HepG2 (cell line): ENCODE measurements around the gene SLC25A19. TPM values are rescaled to one million over a fixed set of nuclear protein-coding genes. Genes with fewer than 3 reads are reported as not detected.

Experiments used
- ATM ChIP-seq: fragments of 450-650 bp; IDR thresholded peaks from 2 replicates; pipeline ENCODE4 v1.7.1; 2017; ENCODE audit warnings: mild to moderate bottlenecking, borderline replicate concordance
- BORCS8-MEF2B ChIP-seq: sonication (generic); formaldehyde crosslinking; IDR thresholded peaks from 2 replicates; pipeline ENCODE4 v1.8.0; 2022; ENCODE audit warnings: mild to moderate bottlenecking, missing genetic modification reagents
- FOXA1 ChIP-seq, 2 experiments: fragments of 450-650 bp in 1 of 2; sonication (generic) in 1 of 2; formaldehyde crosslinking in 1 of 2; IDR thresholded peaks; 2 replicates each; pipeline versions ENCODE4 v1.4.0 to v1.6.1; 2016 to 2020; ENCODE audit warnings: missing genetic modification reagents in 1 of 2
- HNRNPLL ChIP-seq: fragments of 200-400 bp; formaldehyde crosslinking; IDR thresholded peaks from 2 replicates; pipeline ENCODE4 v1.6.1; 2017; ENCODE audit warnings: mild to moderate bottlenecking, low read depth, low read length; ENCODE audit not compliant: poor library complexity, severe bottlenecking
- JUN ChIP-seq: sonication (generic); formaldehyde crosslinking; IDR thresholded peaks from 2 replicates; pipeline ENCODE4 v1.4.0; 2020; ENCODE audit warnings: mild to moderate bottlenecking, missing genetic modification reagents
- MAF1 ChIP-seq: sonication (generic); formaldehyde crosslinking; IDR thresholded peaks from 2 replicates; pipeline ENCODE4 v1.5.0; 2020; ENCODE audit warnings: missing genetic modification reagents, borderline replicate concordance
- MATR3 ChIP-seq: sonication (generic); formaldehyde crosslinking; IDR thresholded peaks from 2 replicates; pipeline ENCODE4 v1.4.0; 2020; ENCODE audit warnings: missing genetic modification reagents
- MAZ ChIP-seq, 2 experiments: sonication (generic) in 1 of 2; formaldehyde crosslinking in 1 of 2; IDR thresholded peaks; 2 replicates each; pipeline versions ENCODE4 v1.5.0 to v1.6.1; 2012 to 2020; ENCODE audit warnings: low read depth in 2 of 2, mild to moderate bottlenecking in 2 of 2, borderline replicate concordance in 1 of 2, improper control_type of control experiment in 1 of 2, low read length in 1 of 2, missing genetic modification reagents in 1 of 2, moderate library complexity in 1 of 2
- NFYC ChIP-seq: IDR thresholded peaks from 2 replicates; pipeline ENCODE4 v1.6.1; 2016; ENCODE audit warnings: missing genetic modification reagents, missing compliant biosample characterization
- ONECUT2 ChIP-seq: sonication (generic); formaldehyde crosslinking; IDR thresholded peaks from 2 replicates; pipeline ENCODE4 v1.4.0; 2020; ENCODE audit warnings: missing genetic modification reagents
- REPIN1 ChIP-seq: sonication (generic); formaldehyde crosslinking; IDR thresholded peaks from 2 replicates; pipeline ENCODE4 v1.8.0; 2022; ENCODE audit warnings: missing genetic modification reagents, low read depth, mild to moderate bottlenecking, borderline replicate concordance
- SIX1 ChIP-seq: sonication (generic); formaldehyde crosslinking; IDR thresholded peaks from 2 replicates; pipeline ENCODE4 v1.4.0; 2020; ENCODE audit warnings: missing genetic modification reagents, borderline replicate concordance
- SNRNP70 ChIP-seq: fragments of 200-400 bp; formaldehyde crosslinking; IDR thresholded peaks from 2 replicates; pipeline ENCODE4 v1.6.1; 2017; ENCODE audit warnings: mild to moderate bottlenecking, low read depth, low read length, moderate library complexity
- TAF1 ChIP-seq: sonication (generic); formaldehyde crosslinking; IDR thresholded peaks from 2 replicates; pipeline ENCODE4 v1.4.0; 2020; ENCODE audit warnings: missing genetic modification reagents
- YY1 ChIP-seq: IDR thresholded peaks from 2 replicates; pipeline ENCODE4 v1.6.1; 2011; ENCODE audit warnings: low read length, low read depth, moderate library complexity, mild to moderate bottlenecking; ENCODE audit not compliant: insufficient read depth, insufficient replicate concordance
- ZBTB20 ChIP-seq: sonication (generic); formaldehyde crosslinking; IDR thresholded peaks from 2 replicates; pipeline ENCODE4 v1.8.1; 2023; ENCODE audit warnings: missing genetic modification reagents, low read depth, mild to moderate bottlenecking, borderline replicate concordance
- ZBTB42 ChIP-seq: sonication (generic); formaldehyde crosslinking; IDR thresholded peaks from 2 replicates; pipeline ENCODE4 v1.5.0; 2020; ENCODE audit warnings: mild to moderate bottlenecking, missing genetic modification reagents
- ZFYVE20 ChIP-seq: sonication (generic); formaldehyde crosslinking; IDR thresholded peaks from 2 replicates; pipeline ENCODE4 v1.8.0; 2023; ENCODE audit warnings: low read depth, mild to moderate bottlenecking, moderate library complexity, missing genetic modification reagents, borderline replicate concordance
- ZNF296 ChIP-seq: sonication (generic); formaldehyde crosslinking; conservative IDR thresholded peaks from 2 replicates; pipeline ENCODE4 v1.5.0; 2020; ENCODE audit warnings: mild to moderate bottlenecking, missing genetic modification reagents
- ZNF34 ChIP-seq: sonication (generic); formaldehyde crosslinking; IDR thresholded peaks from 2 replicates; pipeline ENCODE4 v1.4.0; 2020; ENCODE audit warnings: mild to moderate bottlenecking, missing genetic modification reagents, borderline replicate concordance
- ZNF678 ChIP-seq: sonication (generic); formaldehyde crosslinking; IDR thresholded peaks from 2 replicates; pipeline ENCODE4 v1.4.0; 2020; ENCODE audit warnings: mild to moderate bottlenecking, missing genetic modification reagents
- ZSCAN30 ChIP-seq: sonication (generic); formaldehyde crosslinking; IDR thresholded peaks from 2 replicates; pipeline ENCODE4 v1.5.0; 2020; ENCODE audit warnings: mild to moderate bottlenecking, missing genetic modification reagents
- ZSCAN31 ChIP-seq: sonication (generic); formaldehyde crosslinking; IDR thresholded peaks from 2 replicates; pipeline ENCODE4 v1.5.0; 2020; ENCODE audit warnings: low read depth, mild to moderate bottlenecking, missing genetic modification reagents
- polyA plus RNA-seq, 8 experiments: library from polyadenylated mRNA; depleted of rRNA in 3 of 8; stranded (reverse) in 7 of 8; unstranded in 1 of 8; fragments of >200 nt; fragmentation: Illumina TruSeq in 4 of 8; extraction: Trizol in 4 of 8; gene quantifications; 2 replicates each; pipeline versions ENCODE4 v1.2.1 to v1.2.3, GENCODE V29; 2011 to 2016; ENCODE audit warnings: low read depth in 4 of 8, missing spikeins in 1 of 8, mixed read lengths in 1 of 8; ENCODE audit not compliant: insufficient read depth in 1 of 8
- total RNA-seq, 5 experiments: library from RNA; depleted of rRNA; stranded (reverse); fragments of >200 nt; fragmentation: Illumina TruSeq; extraction: Trizol; gene quantifications; 2 replicates each; pipeline ENCODE4 v1.2.3, GENCODE V29; 2016; ENCODE audit warnings: low read depth in 1 of 5
- TF ChIP-seq, protein P1 (sequence below): sonication (generic); formaldehyde crosslinking; IDR thresholded peaks from 2 replicates; pipeline ENCODE4 v1.5.0; 2020; ENCODE audit warnings: mild to moderate bottlenecking, missing genetic modification reagents, moderate library complexity
- TF ChIP-seq, protein P2 (sequence below): IDR thresholded peaks from 2 replicates; pipeline ENCODE4 v1.6.1; 2016; ENCODE audit warnings: mild to moderate bottlenecking
- TF ChIP-seq, protein P3 (sequence below): sonication (generic); formaldehyde crosslinking; IDR thresholded peaks from 2 replicates; pipeline ENCODE4 v1.4.0; 2020; ENCODE audit warnings: low read depth, mild to moderate bottlenecking, missing genetic modification reagents

The SLC25A19 gene
- total and polyA plus RNA-seq, 2 of the 13 experiments (the other 11 are each of a cell fraction or from before 2014, with no cell fraction given), result 24.4 to 41.4 TPM

DNA sequence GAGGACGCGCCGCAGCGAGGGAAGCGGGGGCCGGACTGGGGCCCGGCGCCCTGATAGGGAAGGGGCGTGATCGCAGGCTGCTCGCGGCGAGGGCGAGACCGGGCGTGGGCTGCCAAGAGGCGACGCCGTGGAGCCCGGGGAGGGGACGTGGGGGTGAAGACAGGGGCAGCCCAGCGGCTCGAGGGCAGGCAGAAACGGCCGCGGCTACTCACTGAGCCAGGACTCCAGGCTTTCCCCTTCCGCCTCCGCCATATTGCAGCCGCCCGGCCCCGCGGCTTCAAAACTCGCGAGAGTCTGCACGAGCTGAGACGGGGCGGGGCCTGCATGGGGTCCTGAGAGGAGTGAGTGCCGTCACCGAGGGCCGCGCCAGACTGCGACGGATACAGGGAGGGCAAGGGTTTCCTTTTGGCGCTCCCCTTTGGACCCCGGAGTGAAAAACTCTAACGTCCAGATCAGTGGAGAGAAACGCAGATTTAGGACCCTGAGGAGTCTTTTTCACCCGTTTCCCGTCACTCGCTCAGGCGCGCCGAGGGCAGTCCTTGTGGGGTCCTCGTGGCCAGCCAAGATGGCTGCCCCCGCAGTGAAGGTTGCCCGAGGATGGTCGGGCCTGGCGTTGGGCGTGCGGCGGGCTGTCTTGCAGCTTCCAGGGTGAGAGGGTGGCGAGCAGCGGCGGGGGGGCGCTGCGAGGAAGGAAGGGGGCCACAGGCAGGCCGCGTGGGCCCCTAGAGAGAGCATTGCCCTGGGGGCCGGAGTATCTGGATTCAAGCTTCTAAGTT, 27.7 kb downstream of the SLC25A19 start, which contains the start of the genes GGA3 and MRPS7 (continued):
- TF ChIP-seq, protein P1, sequence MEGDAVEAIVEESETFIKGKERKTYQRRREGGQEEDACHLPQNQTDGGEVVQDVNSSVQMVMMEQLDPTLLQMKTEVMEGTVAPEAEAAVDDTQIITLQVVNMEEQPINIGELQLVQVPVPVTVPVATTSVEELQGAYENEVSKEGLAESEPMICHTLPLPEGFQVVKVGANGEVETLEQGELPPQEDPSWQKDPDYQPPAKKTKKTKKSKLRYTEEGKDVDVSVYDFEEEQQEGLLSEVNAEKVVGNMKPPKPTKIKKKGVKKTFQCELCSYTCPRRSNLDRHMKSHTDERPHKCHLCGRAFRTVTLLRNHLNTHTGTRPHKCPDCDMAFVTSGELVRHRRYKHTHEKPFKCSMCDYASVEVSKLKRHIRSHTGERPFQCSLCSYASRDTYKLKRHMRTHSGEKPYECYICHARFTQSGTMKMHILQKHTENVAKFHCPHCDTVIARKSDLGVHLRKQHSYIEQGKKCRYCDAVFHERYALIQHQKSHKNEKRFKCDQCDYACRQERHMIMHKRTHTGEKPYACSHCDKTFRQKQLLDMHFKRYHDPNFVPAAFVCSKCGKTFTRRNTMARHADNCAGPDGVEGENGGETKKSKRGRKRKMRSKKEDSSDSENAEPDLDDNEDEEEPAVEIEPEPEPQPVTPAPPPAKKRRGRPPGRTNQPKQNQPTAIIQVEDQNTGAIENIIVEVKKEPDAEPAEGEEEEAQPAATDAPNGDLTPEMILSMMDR (CRISPR knock-in tag), result 0 out of 2 replicates have a peak, but pooled peaks have one; percentile 2
- TF ChIP-seq HNRNPLL, result peak; percentile 94
- TF ChIP-seq NFYC (CRISPR knock-in tag), result no peak; the same call in 1 of the 2 replicates
- TF ChIP-seq YY1, result peak; percentile 94
- TF ChIP-seq ZFYVE20, result peak; percentile 75; the same call in 1 of the 2 replicates
- no peak for TF ChIP-seq FOXA1 (IDR thresholded peaks at IDR 0.05)
- TF ChIP-seq FOXA1 (CRISPR knock-in tag; IDR thresholded peaks at IDR 0.05), result no peak
- no peak for TF ChIP-seq SIX1 (CRISPR knock-in tag)
- TF ChIP-seq TAF1 (CRISPR knock-in tag), result peak; percentile 99
- peak; percentile 67 for TF ChIP-seq MAF1
- peak; percentile 60; the same call in 1 of the 2 replicates for TF ChIP-seq ZBTB20
- TF ChIP-seq ZNF296 (CRISPR knock-in tag), result no peak; the same call in 1 of the 2 replicates
- TF ChIP-seq REPIN1 (CRISPR knock-in tag), result peak; percentile 96
- TF ChIP-seq, protein P2, sequence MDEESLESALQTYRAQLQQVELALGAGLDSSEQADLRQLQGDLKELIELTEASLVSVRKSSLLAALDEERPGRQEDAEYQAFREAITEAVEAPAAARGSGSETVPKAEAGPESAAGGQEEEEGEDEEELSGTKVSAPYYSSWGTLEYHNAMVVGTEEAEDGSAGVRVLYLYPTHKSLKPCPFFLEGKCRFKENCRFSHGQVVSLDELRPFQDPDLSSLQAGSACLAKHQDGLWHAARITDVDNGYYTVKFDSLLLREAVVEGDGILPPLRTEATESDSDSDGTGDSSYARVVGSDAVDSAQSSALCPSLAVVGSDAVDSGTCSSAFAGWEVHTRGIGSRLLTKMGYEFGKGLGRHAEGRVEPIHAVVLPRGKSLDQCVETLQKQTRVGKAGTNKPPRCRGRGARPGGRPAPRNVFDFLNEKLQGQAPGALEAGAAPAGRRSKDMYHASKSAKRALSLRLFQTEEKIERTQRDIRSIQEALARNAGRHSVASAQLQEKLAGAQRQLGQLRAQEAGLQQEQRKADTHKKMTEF (CRISPR knock-in tag), result peak; percentile 88
- TF ChIP-seq MAZ (IDR thresholded peaks at IDR 0.05; ENCODE audit: borderline replicate concordance, low read depth, low read length), result peak; percentile 53
- peak; percentile 87; the same call in 1 of the 2 replicates for TF ChIP-seq MAZ (CRISPR knock-in tag; IDR thresholded peaks at IDR 0.05; ENCODE audit: low read depth)
- no peak for TF ChIP-seq ZNF34 (CRISPR knock-in tag)
- no peak for TF ChIP-seq ATM
- no peak for TF ChIP-seq SNRNP70
- TF ChIP-seq JUN, result peak; percentile 30; the same call in 1 of the 2 replicates
- TF ChIP-seq, protein P3, sequence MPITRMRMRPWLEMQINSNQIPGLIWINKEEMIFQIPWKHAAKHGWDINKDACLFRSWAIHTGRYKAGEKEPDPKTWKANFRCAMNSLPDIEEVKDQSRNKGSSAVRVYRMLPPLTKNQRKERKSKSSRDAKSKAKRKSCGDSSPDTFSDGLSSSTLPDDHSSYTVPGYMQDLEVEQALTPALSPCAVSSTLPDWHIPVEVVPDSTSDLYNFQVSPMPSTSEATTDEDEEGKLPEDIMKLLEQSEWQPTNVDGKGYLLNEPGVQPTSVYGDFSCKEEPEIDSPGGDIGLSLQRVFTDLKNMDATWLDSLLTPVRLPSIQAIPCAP, result 0 out of 2 replicates have a peak, but pooled peaks have one; percentile 17
- TF ChIP-seq ZSCAN31 (CRISPR knock-in tag), result peak; percentile 97
- peak; percentile 80; the same call in 1 of the 2 replicates for TF ChIP-seq ZNF678 (CRISPR knock-in tag)
- no peak for TF ChIP-seq ZSCAN30
- no peak for TF ChIP-seq ONECUT2 (CRISPR knock-in tag)
- peak; percentile 92 for TF ChIP-seq ZBTB42 (CRISPR knock-in tag)
- no peak for TF ChIP-seq MATR3 (CRISPR knock-in tag)
- TF ChIP-seq BORCS8-MEF2B, result peak; percentile 97
